IMR-90 (cell line): ENCODE results near the gene TECTA. TPM values are rescaled to one million over a fixed set of nuclear protein-coding genes. Genes with fewer than 3 reads are reported as not detected.

ENCODE experiments used
- ATAC-seq: fragments of 200-7000 bp; cut with Tn5 transposase; 2 replicates; pipeline ENCODE4 v1.9.1; 2020; ENCODE audit warnings: low read depth, mild to moderate bottlenecking, moderate library complexity
- Bru-seq: library from RNA; stranded (reverse); fragments of 400-500 nt; gene quantifications from one replicate; lab custom pipeline; 2021; lab: Mats Ljungman, UMichigan
- BruChase-seq, 2 experiments: library from RNA; stranded (reverse); fragments of 400-500 nt; gene quantifications; one replicate each; lab custom pipeline; 2021; lab: Mats Ljungman, UMichigan
- BruUV-seq: library from RNA; stranded (reverse); fragments of 400-500 nt; replicated peaks from 2 replicates; lab custom pipeline; 2021; lab: Mats Ljungman, UMichigan
- CTCF ChIA-PET: fragments of 300-600 bp; formaldehyde crosslinking; extraction: SDS; loops from one replicate; lab custom pipeline; 2021; ENCODE audit warnings: antibody characterized with exemption; lab: Yijun Ruan, JAX
- POLR2A ChIA-PET: fragments of 300-600 bp; sonication (Branson Sonifier 250); formaldehyde crosslinking; loops from one replicate; lab custom pipeline; 2022; ENCODE audit warnings: antibody characterized with exemption; ENCODE audit not compliant: unreplicated experiment; lab: Charles Lee
- DNase-seq: peaks from one replicate; pipeline ENCODE4 v3.0.0; 2013
- H2AFZ ChIP-seq: replicated peaks from 2 replicates; pipeline ENCODE3; 2013; ENCODE audit warnings: low read length, mild to moderate bottlenecking; ENCODE audit not compliant: poor library complexity
- H2AK5ac ChIP-seq: 2 replicates; pipeline ENCODE4 v1.6.1; 2013; ENCODE audit warnings: low read depth, low read length, inconsistent platforms
- H2AK9ac ChIP-seq: replicated peaks from 2 replicates; pipeline ENCODE3; 2013; ENCODE audit warnings: mild to moderate bottlenecking, low read depth, low read length, moderate library complexity; ENCODE audit not compliant: poor library complexity
- H2BK120ac ChIP-seq: 2 replicates; pipeline ENCODE4 v1.6.1; 2013; ENCODE audit warnings: low read depth, low read length, inconsistent platforms
- H2BK15ac ChIP-seq: 3 replicates; pipeline ENCODE4 v1.6.1; 2013; ENCODE audit warnings: low read depth, low read length, inconsistent platforms
- H2BK20ac ChIP-seq: 2 replicates; pipeline ENCODE4 v1.6.1; 2013; ENCODE audit warnings: low read depth, mild to moderate bottlenecking, inconsistent platforms, low read length, moderate library complexity
- H2BK5ac ChIP-seq: 2 replicates; pipeline ENCODE4 v1.6.1; 2013; ENCODE audit warnings: mild to moderate bottlenecking, low read depth, low read length, inconsistent platforms; ENCODE audit not compliant: poor library complexity, severe bottlenecking
- H3K14ac ChIP-seq: replicated peaks from 2 replicates; pipeline ENCODE4 v1.6.1; 2013; ENCODE audit warnings: low read depth, low read length, inconsistent platforms
- H3K18ac ChIP-seq: 2 replicates; pipeline ENCODE4 v1.6.1; 2013; ENCODE audit warnings: low read depth, low read length, control low read depth
- H3K23ac ChIP-seq: 2 replicates; pipeline ENCODE4 v1.6.1; 2013; ENCODE audit warnings: low read depth, low read length, inconsistent platforms
- H3K27ac ChIP-seq: 2 replicates; pipeline ENCODE4 v1.5.1; 2013; ENCODE audit warnings: mild to moderate bottlenecking, control low read depth, low read length; ENCODE audit not compliant: insufficient read depth
- H3K27me3 ChIP-seq: 2 replicates; pipeline ENCODE4 v1.6.1; 2013; ENCODE audit warnings: low read length; ENCODE audit not compliant: control insufficient read depth, insufficient read depth
- H3K36me3 ChIP-seq: 2 replicates; pipeline ENCODE4 v1.6.1; 2013; ENCODE audit warnings: low read length, mixed read lengths; ENCODE audit not compliant: control insufficient read depth, insufficient read depth
- H3K4ac ChIP-seq: 2 replicates; pipeline ENCODE4 v1.6.1; 2013; ENCODE audit warnings: low read depth, low read length, inconsistent platforms
- H3K4me1 ChIP-seq: 2 replicates; pipeline ENCODE4 v1.6.1; 2013; ENCODE audit warnings: low read length, mixed read lengths; ENCODE audit not compliant: control insufficient read depth, insufficient read depth
- H3K4me2 ChIP-seq: 2 replicates; pipeline ENCODE4 v1.6.1; 2013; ENCODE audit warnings: low read depth, mild to moderate bottlenecking, control low read depth, low read length, moderate library complexity
- H3K4me3 ChIP-seq: 2 replicates; pipeline ENCODE4 v1.5.1; 2013; ENCODE audit warnings: low read depth, mild to moderate bottlenecking, control low read depth, low read length, moderate library complexity; ENCODE audit not compliant: insufficient read depth
- H3K56ac ChIP-seq: 2 replicates; pipeline ENCODE4 v1.6.1; 2013; ENCODE audit warnings: low read length, inconsistent platforms; ENCODE audit not compliant: insufficient read depth; ENCODE audit errors: extremely low read depth
- H3K79me1 ChIP-seq, 2 experiments: 2 replicates each; pipeline ENCODE4 v1.6.1; 2013; ENCODE audit warnings: low read length in 2 of 2, inconsistent platforms in 1 of 2, low read depth in 1 of 2
- H3K9ac ChIP-seq: 2 replicates; pipeline ENCODE4 v1.6.1; 2013; ENCODE audit warnings: low read depth, low read length, control low read depth
- H3K9me1 ChIP-seq: 2 replicates; pipeline ENCODE4 v1.6.1; 2013; ENCODE audit warnings: low read length, inconsistent platforms; ENCODE audit not compliant: insufficient read depth
- H3K9me3 ChIP-seq: 2 replicates; pipeline ENCODE4 v1.6.1; 2013; ENCODE audit warnings: low read length; ENCODE audit not compliant: control insufficient read depth, insufficient read depth
- H4K20me1 ChIP-seq: 2 replicates; pipeline ENCODE4 v1.6.1; 2013; ENCODE audit warnings: low read length, inconsistent platforms; ENCODE audit not compliant: insufficient read depth
- H4K5ac ChIP-seq: 2 replicates; pipeline ENCODE4 v1.6.1; 2013; ENCODE audit warnings: mild to moderate bottlenecking, low read depth, low read length, control low read depth
- H4K8ac ChIP-seq, 2 experiments: 2 replicates each; pipeline ENCODE4 v1.6.1; 2013; ENCODE audit warnings: low read depth in 2 of 2, low read length in 2 of 2, control low read depth in 1 of 2, inconsistent platforms in 1 of 2
- H4K91ac ChIP-seq: 2 replicates; pipeline ENCODE4 v1.6.1; 2013; ENCODE audit warnings: low read depth, low read length, inconsistent platforms; ENCODE audit not compliant: insufficient read depth
- BHLHE40 ChIP-seq: fragments of 150-350 bp; IDR thresholded peaks from 2 replicates; pipeline ENCODE4 v1.6.1; 2016; ENCODE audit warnings: mild to moderate bottlenecking, low read depth, low read length
- CEBPB ChIP-seq: IDR thresholded peaks from 2 replicates; pipeline ENCODE4 v1.6.1; 2012; ENCODE audit warnings: low read depth, low read length, improper control_type of control experiment
- CHD1 ChIP-seq: IDR thresholded peaks from 2 replicates; pipeline ENCODE4 v1.6.1; 2012; ENCODE audit warnings: low read depth, low read length, improper control_type of control experiment
- CTCF ChIP-seq: conservative IDR thresholded peaks from 2 replicates; pipeline ENCODE4 v1.5.1; 2012; ENCODE audit warnings: mild to moderate bottlenecking, low read depth, low read length, improper control_type of control experiment
- ELK1 ChIP-seq: fragments of 150-350 bp; IDR thresholded peaks from 2 replicates; pipeline ENCODE4 v1.6.1; 2016; ENCODE audit warnings: low read depth, mild to moderate bottlenecking, low read length, moderate library complexity, borderline replicate concordance
- FOS ChIP-seq: fragments of 150-350 bp; IDR thresholded peaks from 2 replicates; pipeline ENCODE4 v1.6.1; 2016; ENCODE audit warnings: low read depth, low read length
- MAZ ChIP-seq: IDR thresholded peaks from 2 replicates; pipeline ENCODE4 v1.6.1; 2012; ENCODE audit warnings: low read depth, mild to moderate bottlenecking, low read length, improper control_type of control experiment, moderate library complexity, borderline replicate concordance
- MXI1 ChIP-seq: IDR thresholded peaks from 2 replicates; pipeline ENCODE4 v1.6.1; 2012; ENCODE audit warnings: low read depth, mild to moderate bottlenecking, low read length, moderate library complexity, borderline replicate concordance
- NFE2L2 ChIP-seq: fragments of 150-350 bp; IDR thresholded peaks from 2 replicates; pipeline ENCODE4 v1.6.1; 2016; ENCODE audit warnings: low read depth, mild to moderate bottlenecking, low read length
- POLR2A ChIP-seq: IDR thresholded peaks from 2 replicates; pipeline ENCODE4 v1.6.1; 2012; ENCODE audit warnings: mild to moderate bottlenecking, low read depth, low read length
- RAD21 ChIP-seq: IDR thresholded peaks from 2 replicates; pipeline ENCODE4 v1.6.1; 2012; ENCODE audit warnings: low read length, improper control_type of control experiment
- RCOR1 ChIP-seq: IDR thresholded peaks from 2 replicates; pipeline ENCODE4 v1.6.1; 2012; ENCODE audit warnings: mild to moderate bottlenecking, low read length, improper control_type of control experiment; ENCODE audit not compliant: insufficient replicate concordance
- RFX5 ChIP-seq: IDR thresholded peaks from 2 replicates; pipeline ENCODE4 v1.8.0; 2012; ENCODE audit warnings: low read depth, mild to moderate bottlenecking, low read length, moderate library complexity
- SMC3 ChIP-seq: fragments of 150-350 bp; IDR thresholded peaks from 2 replicates; pipeline ENCODE4 v1.6.1; 2016; ENCODE audit warnings: low read depth, mild to moderate bottlenecking, antibody characterized with exemption, low read length, moderate library complexity
- USF2 ChIP-seq: fragments of 150-350 bp; IDR thresholded peaks from 2 replicates; pipeline ENCODE4 v1.6.1; 2017; ENCODE audit warnings: mild to moderate bottlenecking, antibody characterized with exemption, low read length, low read depth
- WGBS, 2 experiments: methylation state at CpG; one replicate each; pipeline versions ENCODE4 v1.1.5 to v1.1.7; 2013; ENCODE audit warnings: missing lambda C conversion rate in 2 of 2; ENCODE audit not compliant: insufficient read length in 1 of 2; ENCODE audit errors: extremely low coverage in 2 of 2; 5-methylcytosine and 5-hydroxymethylcytosine counted together
- dilution Hi-C: fragments of 300-500 bp; cut with HindIII; formaldehyde crosslinking; loops from one replicate; pipeline ENCODE4 v1.14.3; 2018; ENCODE audit warnings: low sequenced_read_pairs; ENCODE audit not compliant: unreplicated experiment
- in situ Hi-C: fragments of 300-500 bp; cut with MboI; formaldehyde crosslinking; loops from 3 replicates; pipeline ENCODE4 v1.14.3; 2019; ENCODE audit warnings: low sequenced_read_pairs, inconsistent platforms, mixed read lengths
- intact Hi-C: fragments of 100-400 bp; cut with micrococcal nuclease; formaldehyde crosslinking; loops from 2 replicates; pipeline ENCODE4 v1.10.0; 2022
- long read RNA-seq: library from polyadenylated mRNA; unstranded; transcript quantifications from one replicate; pipeline ENCODE4 v2.0.0, GENCODE V29; 2021; ENCODE audit not compliant: unreplicated experiment
- polyA plus RNA-seq, 3 experiments: library from polyadenylated mRNA; depleted of rRNA; stranded (reverse); fragments of >200 nt; gene quantifications; 2 replicates each; pipeline ENCODE4 v1.2.3, GENCODE V29; 2012; ENCODE audit warnings: low replicate concordance in 1 of 3
- total RNA-seq: library from RNA; depleted of rRNA; stranded (reverse); fragments of >200 nt; gene quantifications from 2 replicates; pipeline ENCODE4 v1.2.3, GENCODE V29; 2012; rRNA removed

TECTA gene
- total RNA-seq, result 0.18 and 0.28 TPM in 2 replicates
- 0.16 and 0.17 TPM in 2 replicates for polyA plus RNA-seq (2012; rRNA removed)
- polyA plus RNA-seq (2012; cell fraction: cytosol; rRNA removed), result 0.12 and 0.13 TPM in 2 replicates
- 1.0 and 1.2 TPM in 2 replicates for polyA plus RNA-seq (2012; cell fraction: nucleus; rRNA removed; ENCODE audit: low replicate concordance)
- percentile 27 among the genes with signal in this experiment for Bru-seq, nascent RNA
- percentile 19 among the genes with signal in this experiment for BruChase-seq, experiment 1, labeled RNA remaining after a 6-hour chase
- percentile 29 among the genes with signal in this experiment for BruChase-seq, experiment 2, labeled RNA remaining after a 2-hour chase
- long read RNA-seq, result 0 reads

- H3K56ac ChIP-seq, result no peak within 1 kb of the TSS
- H2AFZ ChIP-seq, result no peak within 1 kb of the TSS
- DNase-seq, result no peak
- H4K5ac ChIP-seq, result no peak within 1 kb of the TSS
- H3K23ac ChIP-seq, result no peak within 1 kb of the TSS; the same call in 1 of the 2 replicates
- no peak within 1 kb of the TSS; the same call in 1 of the 2 replicates for H3K4ac ChIP-seq
- peaks cover 4% of the 10 kb centered on the region; the same call in 1 of the 2 replicates for H4K20me1 ChIP-seq
- dilution Hi-C loops, result no loop called here
- H2BK20ac ChIP-seq, result no peak within 1 kb of the TSS
- WGBS, 2 experiments, result no CpG with 5 or more reads among the region's 2 CpGs
- in situ Hi-C loops, result no loop called here
- H3K4me2 ChIP-seq, result peak within 1 kb of the TSS; percentile 33; the same call in 1 of the 2 replicates
- H2BK120ac ChIP-seq, result no peak within 1 kb of the TSS
- no peak within 1 kb of the TSS for H4K91ac ChIP-seq
- peaks cover 4% of the 10 kb centered on the region; the same call in 1 of the 2 replicates for H3K9me1 ChIP-seq
- no peak within 1 kb of the TSS for H3K14ac ChIP-seq
- no peak for ATAC-seq
- peaks cover 42% of the 10 kb centered on the region for H3K27me3 ChIP-seq
- H3K4me1 ChIP-seq, result peaks cover 8% of the 10 kb centered on the region
- no peak within 1 kb of the TSS for H2BK5ac ChIP-seq
- no peaks in the 10 kb centered on the region for H3K9me3 ChIP-seq
- intact Hi-C loops, result no loop called here
- ChIA-PET POLR2A (no interaction called here), CTCF (no interaction called here)
- H3K27ac ChIP-seq, result no peak within 1 kb of the TSS
- no peak within 1 kb of the TSS for H3K9ac ChIP-seq
- no peak within 1 kb of the TSS for H4K8ac ChIP-seq
- no peak within 1 kb of the TSS for H2BK15ac ChIP-seq
- H2AK9ac ChIP-seq, result no peak within 1 kb of the TSS
- H3K4me3 ChIP-seq, result no peak within 1 kb of the TSS
- no TSS peak for BruUV-seq
- H3K18ac ChIP-seq, result peak within 1 kb of the TSS; percentile 27; the same call in 1 of the 2 replicates
- no peak within 1 kb of the TSS for H2AK5ac ChIP-seq
- H3K36me3 ChIP-seq, result no peaks in the 10 kb centered on the region
- no peaks in the 10 kb centered on the region for H3K79me1 ChIP-seq
- TF ChIP-seq CEBPB, result no peak
- no peak for TF ChIP-seq POLR2A
- TF ChIP-seq ELK1, result no peak
- TF ChIP-seq RAD21, result no peak
- TF ChIP-seq BHLHE40, result no peak
- no peak for TF ChIP-seq CHD1
- no peak for TF ChIP-seq RFX5
- TF ChIP-seq CTCF, result no peak
- TF ChIP-seq USF2, result no peak
- TF ChIP-seq MAZ, result no peak
- no peak for TF ChIP-seq NFE2L2
- no peak for TF ChIP-seq SMC3
- no peak for TF ChIP-seq RCOR1
- no peak for TF ChIP-seq MXI1
- no peak for TF ChIP-seq FOS
Observed at GRCh38 chr11:121100943-121101342, at the start of gene TECTA. Gene TECTA, plus strand, starts transcription at chr11:121101243. Its CDS starts 1,423 bp downstream, at chr11:121102666.
